ENCODE data around the gene SETD3.
A peak's percentile ranks its signal among the peaks of the same experiment; 100 is the strongest.

Gene SETD3

DNA sequence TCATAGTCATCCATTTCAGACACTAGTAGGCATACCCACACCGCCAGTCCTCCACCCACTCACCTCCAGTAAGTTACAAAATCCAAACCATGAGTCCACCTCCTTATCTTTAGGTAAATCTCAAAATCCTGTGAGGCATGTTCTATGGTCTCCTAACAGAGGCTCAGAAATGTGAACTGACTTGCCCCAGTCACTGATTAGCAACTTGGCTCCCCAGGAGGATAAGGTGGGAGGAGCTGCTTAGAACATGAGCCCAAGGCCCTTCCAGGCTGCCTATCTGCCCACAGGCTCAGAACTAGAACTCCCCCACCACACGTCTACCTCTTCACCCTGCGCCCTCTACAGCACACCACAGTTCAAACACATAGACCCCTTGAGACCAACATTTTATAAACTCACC lies 19.9 kb downstream of the SETD3 start:
- DNase-seq (ENCODE audit: low read depth): no peak

DNA sequence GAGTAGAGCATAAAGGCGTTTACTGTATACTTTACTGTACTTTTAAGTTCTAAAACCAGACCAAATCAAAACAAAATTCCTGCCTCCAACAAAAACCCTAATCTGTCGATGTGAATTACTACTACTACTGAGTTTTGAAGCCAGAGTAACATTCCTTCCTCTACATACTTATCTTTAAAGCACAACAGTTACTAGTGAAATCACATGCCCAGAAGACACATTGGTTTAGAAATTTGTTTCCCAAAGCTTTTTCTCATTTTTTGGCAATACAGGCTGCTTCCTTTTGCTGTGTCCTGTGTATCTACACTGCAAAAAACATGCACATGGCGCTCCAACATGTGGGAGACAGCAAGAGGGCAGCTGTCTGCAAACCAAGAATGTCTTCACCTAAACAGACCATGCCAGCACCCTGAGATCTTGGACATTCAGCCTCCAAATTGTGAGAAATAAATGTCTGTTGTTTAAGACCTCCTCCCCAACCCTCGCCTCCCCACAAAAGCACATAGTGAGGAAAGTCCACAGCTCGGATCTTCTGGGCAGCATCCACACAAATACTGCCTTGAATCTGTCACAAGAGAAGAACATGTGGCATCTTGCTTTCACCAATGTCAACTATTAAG lies 21.1 kb downstream of the SETD3 start:
- DNase-seq (ENCODE audit: low read depth): no peak

GRCh38 chr14:99454246-99454645 lies 26.4 kb downstream of the SETD3 start:
- no peak for DNase-seq (ENCODE audit: low read depth)

DNA sequence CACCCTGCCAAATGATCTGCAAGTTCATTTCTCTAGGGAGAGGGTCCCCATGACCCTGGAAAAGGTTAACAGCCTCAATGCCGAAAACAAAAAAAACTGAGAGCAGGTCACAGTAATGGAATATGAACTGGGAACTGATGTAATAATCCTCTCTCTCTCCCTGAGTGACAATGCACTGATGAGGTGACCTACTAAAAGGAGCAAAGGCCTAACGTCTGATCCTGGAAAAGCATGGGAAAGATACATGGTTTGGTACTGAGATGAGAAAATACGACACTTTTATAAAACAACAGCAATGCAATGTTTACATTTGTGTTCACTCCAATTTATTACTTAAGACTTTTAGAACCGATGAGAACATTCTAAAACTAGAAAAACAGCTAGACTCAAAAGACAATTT lies 27.7 kb downstream of the SETD3 start:
- DNase-seq (ENCODE audit: low read depth): no peak

DNA sequence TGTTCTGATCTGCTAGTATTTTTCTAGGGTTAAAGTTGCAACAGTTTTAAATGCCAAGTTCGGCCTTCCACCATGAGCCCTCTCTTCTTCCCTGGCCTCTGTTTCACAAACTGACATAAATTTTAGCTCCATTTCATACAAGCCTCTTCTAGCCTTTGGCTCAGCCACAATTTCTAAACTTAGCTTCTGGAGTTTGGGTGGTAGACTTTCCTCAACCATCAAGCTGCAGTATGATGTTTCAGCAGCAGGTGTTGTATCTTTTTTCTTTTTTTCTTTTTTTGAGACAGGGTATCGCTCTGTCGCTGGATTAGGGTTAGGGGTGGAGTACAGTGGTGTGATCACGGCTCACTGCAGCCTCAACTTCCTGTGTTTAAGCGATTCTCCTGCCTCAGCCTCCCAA lies 29.4 kb downstream of the SETD3 start:
- DNase-seq (ENCODE audit: low read depth): no peak

DNA sequence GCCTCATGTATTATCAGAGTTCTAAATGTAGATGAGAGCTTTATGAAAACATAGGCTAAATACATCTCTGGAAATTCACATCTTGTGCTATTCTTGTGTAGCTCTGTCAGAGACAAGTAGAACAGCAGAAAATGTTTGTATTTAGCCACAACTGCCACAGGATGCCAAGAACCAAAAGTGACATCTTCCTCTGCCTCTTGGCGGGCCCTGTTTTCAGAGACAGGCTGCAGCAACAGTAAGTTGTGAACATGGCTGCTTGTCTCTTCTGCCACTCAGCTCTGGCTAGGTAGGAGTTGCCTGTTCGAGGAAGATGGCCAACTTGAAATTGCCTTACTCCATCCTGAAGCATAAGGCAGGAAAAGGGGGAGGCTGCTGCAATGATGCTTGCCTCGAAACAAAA lies 30.4 kb downstream of the SETD3 start:
- no peak for DNase-seq (ENCODE audit: low read depth)

- DNase-seq (ENCODE audit: low read depth): no peak
These were observed 32.9 kb downstream of the SETD3 start for GRCh38 chr14:99447739-99448138.

DNA sequence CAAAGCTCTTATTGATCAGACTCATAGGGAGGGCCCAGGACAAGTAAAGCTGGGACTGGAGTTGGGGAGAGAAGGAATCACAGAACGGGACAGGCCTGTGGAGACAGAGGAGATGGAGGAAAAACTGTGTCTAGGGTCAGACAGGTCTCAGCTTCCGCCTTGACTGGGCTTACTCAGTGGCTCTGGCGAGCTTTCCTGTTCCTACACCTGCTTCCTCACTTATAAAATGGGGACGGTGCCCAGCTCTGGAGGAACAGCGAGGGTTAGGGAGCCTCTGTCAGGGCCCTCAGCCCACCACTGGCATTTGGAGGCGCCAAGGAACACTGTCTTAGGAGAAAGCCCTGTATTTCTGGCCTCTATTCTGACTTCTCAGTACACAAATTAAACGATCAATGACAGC lies 34.7 kb downstream of the SETD3 start:
- DNase-seq (ENCODE audit: low read depth): no peak

GRCh38 chr14:99441918-99442317 lies 38.7 kb downstream of the SETD3 start:
- no peak for DNase-seq (ENCODE audit: low read depth)

DNA sequence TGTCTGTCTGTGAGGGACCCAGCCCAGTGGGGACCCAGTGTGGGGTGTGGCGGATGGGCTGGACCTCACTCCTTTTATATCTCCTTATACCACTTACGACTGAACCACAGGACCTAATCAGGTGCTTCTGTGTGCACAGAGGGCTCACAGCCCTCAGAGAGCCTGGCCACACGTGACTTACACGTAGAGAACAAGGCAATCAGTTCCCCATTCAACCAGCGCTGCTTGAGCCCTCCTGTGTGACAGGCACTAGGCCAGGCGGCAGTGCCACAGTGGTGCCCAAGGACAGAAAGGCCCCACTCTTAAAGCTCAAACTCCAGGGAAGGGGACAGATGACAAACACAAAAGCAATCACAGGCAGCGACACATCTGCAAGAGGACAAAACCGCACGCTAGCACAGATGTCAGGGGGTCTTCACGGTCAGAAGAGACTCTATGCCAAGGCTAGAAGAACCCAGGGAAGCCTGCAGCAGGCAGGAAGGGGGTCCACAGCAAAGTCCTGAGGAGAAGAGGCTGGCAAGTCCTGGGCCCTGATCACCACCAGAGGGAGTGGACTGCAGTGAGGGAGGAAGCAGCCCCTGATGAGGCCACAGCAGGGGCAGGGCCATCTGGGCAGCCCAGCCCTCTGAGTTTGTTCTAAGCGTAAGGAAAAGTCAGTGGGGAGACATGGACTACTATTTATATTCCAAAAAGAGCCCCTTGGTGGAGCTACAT lies 39.3 kb downstream of the SETD3 start:
- no peak for DNase-seq (ENCODE audit: low read depth)

DNA sequence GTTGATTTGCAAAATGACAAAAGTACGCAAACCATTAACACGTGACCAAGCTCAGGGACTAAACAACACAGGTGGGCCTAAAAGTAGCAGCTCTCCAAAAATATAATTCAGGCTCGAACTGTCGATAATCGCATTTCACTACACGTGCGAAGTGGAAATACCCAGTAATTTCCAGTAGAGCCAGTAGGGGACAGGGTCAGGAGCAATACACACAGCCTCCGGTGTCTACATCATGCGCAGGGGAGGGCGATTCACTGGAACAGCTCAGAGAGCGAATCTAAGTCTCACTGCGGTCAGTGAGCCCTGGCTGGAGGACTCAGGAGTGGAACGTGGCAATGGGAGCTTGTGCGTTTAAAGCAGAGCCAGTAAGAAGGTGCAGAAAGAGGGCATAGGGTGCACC lies 40.4 kb downstream of the SETD3 start:
- DNase-seq (ENCODE audit: low read depth): no peak

DNA sequence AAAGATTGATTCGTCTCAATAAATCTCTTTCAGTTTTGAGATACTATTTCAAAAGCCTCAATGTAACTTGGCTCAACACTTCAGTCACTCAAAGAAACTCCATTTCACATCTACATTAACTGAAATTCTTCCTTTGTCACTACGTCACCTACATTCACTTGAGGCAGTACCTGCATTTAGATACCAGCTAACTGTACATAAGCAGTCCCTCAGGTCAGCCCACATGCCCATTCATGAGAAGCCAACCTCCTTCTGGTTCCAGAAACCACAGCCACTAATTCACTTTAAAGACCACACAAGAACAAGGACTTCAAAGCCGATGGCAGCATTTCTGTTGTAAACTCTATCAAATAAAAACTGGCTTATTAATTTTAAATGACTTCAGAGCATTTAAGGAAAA lies 43.0 kb downstream of the SETD3 start:
- no peak for DNase-seq (ENCODE audit: low read depth)

DNA sequence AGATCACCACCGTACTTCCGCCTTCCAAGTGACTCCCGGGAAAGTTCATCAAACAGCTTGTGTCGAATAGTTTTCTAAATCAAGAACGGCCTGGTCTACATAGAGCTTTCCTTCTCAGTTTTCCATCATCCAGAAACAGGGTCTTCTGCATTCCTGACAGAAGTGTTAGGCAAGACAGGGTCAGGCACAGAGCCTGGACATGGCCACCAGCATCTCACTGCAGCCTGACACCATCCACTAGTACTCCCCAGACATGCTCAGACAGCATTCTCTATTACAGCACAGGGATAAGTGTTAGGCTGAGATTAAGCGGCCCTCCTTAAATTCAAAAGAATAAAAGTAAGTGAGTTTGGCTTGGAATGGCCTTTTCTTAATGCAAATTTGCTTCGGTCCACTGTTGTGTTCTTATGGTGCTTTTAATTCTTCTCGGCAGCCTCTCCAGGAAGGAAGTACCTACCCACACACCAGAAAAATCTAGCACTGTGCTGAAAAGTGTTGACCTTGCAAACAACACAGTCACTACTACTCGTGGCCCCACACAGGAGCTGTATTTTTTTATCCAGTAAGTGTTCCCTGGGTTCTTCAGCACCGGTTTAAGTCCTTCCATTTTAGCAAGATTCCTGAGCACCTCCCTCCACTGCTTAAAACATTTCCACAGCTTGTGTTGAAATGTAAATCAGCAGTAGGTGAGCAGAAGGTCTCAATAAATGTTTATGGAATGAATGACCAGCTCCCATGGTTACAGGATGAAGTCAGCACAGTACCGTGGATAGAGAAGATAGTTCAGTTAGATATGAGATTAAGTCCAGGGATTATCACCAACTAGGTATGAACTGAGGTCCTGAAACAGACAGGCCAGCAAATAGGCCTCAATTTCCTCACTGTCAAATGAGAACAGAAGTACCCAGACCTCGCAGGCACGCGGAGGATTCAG lies 44.1 kb downstream of the SETD3 start:
- DNase-seq (ENCODE audit: low read depth): no peak

- no peak for DNase-seq (ENCODE audit: low read depth)
These were observed 45.3 kb downstream of the SETD3 start for GRCh38 chr14:99435327-99435726.

- no peak for DNase-seq (ENCODE audit: low read depth)
These were observed 48.2 kb downstream of the SETD3 start for GRCh38 chr14:99432485-99432884.

DNA sequence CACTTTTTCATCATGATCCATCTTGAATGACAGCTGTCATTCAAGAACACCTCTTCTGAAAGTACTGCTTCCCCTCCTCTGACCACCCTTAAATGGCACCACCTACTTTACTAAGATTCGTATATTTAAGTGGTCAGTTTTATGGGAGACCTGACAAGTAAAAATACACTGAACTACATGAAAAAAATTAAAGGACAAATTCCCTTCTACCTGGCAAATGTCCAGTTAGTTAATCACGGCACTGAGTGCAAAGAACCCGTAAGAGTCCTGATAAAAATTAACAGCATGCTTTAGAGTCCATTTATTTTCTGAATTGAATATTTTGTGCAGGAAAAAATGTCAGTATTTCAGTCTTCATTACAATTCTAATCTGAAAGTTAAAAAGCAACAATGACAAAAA lies 48.7 kb downstream of the SETD3 start:
- DNase-seq (ENCODE audit: low read depth): no peak

DNA sequence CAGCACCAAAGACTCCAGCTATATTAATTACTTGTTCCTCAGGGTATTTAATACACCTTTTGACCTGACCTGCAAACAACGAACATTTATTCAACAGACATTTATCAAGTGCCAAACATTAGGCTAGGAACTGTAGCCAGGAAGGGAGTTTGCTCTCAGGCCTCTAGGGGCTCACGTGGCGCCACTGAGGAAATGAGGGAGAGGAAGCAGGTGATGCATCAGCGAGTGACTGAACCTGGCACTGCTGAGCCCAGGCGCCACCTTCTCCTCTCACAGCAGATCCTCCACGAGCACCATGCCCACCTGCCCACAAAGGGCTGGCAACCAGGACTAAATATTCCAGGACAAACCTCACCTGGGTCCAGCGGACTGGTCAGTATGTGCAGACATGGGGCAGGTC lies 50.2 kb downstream of the SETD3 start:
- peak; percentile 8 for DNase-seq (ENCODE audit: low read depth)

DNA sequence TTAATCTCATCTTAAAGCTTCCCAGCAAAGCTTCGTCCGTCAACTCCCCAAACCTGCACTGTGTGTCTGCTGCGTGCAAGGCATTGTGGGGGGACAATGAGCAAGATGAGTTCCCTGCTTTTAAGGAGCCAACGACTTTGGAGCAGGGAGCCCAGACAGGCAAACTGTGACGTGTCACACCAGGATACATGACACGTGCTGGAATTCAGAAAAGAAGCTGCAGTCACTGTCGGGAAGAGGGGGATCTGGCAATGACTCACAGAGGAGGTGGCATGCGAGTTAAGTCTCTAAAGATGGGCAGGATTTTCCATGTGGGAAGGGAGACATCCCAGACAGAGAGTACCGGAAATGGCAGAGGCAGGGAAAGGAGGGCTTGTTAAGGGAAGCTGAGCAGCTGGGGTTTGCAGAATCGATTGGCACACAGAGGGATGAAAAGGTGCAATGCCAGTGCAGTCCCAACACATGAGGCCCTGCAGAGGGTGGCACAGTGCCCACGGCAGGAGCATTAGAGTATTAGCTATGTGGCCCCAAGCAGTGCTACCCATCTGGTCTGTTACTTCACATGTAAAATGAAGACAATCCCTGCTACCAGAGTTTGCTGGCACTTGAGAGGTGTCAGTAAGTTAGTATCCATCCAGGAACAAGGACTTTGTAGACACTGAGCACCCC lies 52.9 kb downstream of the SETD3 start:
- DNase-seq (ENCODE audit: low read depth): no peak

DNA sequence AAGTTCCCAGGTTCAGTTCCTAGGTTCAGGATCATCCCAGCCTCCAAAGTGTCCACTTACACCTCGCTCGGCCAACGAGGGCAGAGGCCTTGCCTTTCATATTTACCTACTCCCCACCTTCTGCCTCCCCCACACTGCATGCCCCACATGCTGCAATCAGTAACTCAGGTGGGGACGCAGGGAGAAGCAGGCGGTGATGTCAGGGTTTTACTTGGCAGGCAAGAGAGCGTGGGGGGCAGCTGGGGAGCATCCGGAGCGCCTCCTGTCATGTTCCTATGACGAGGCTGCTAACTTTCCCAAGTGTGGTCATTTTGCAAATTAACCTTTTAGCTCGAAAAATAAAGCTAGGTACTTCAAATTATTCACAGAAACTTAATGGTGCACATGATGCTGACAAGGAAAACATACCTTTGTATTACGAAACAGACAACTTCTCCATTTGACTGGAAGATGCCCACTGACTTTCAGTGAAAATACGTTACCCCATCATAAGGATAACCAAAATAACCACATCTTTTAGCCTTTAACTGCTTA lies 53.8 kb downstream of the SETD3 start:
- no peak for DNase-seq (ENCODE audit: low read depth)

DNA sequence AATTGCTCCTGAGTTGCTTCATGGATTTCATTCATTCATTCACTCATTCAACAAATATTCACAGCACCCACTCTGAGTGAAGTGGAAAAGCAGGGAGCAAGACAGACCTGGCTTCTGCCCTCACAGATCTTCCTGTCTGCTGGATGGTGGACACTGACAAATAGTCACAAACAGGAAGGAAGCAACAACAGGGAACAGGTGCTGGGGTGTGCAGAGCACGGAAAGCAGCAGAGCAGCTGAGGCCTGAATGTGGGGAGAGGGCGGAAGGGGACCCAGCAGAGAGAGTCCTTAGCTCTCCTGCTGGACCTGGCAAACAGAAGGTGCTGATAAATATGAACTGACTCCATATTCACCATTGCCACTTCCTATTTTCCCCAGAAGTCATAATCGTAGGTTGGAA lies 54.4 kb downstream of the SETD3 start:
- DNase-seq (ENCODE audit: low read depth): no peak

DNA sequence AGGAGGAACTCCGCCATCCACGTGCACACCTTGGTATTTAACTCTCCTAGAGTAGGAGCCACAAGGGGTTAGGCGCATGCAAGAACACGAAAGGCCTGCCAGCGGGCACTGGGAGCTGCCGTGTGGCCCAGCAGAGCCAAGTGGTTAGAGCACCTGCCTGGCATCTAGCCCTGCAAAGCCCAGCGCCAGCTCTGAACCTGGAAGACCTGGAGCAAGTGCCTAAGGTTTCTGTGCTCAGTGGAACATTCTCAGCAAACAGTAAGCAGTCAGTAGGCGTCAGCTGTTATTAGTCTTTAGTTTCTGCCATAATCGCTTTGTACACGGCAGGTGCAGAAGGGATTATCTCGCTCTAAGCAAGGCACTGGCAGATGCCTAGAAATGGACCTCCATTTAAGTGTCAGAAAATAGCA lies 55.4 kb downstream of the SETD3 start:
- no peak for DNase-seq (ENCODE audit: low read depth)

GRCh38 chr14:99424306-99424877 lies 56.3 kb downstream of the SETD3 start:
- DNase-seq (ENCODE audit: low read depth): no peak

Data from activated T-helper 9 cell treated with anti-CD3 and anti-CD28 coated beads, Interleukin-2, amount 50 U/mL, for 16 hours (primary cell).